A549 (cell line): ENCODE results near the gene QSOX1. TPM values are rescaled to one million over a fixed set of nuclear protein-coding genes. Genes with fewer than 3 reads are reported as not detected.

Source experiments
- ATAC-seq, 2 experiments: fragments of 200-7000 bp in 1 of 2; fragments of >200 bp in 1 of 2; cut with Nextera tagmentation in 1 of 2; cut with Tn5 transposase in 1 of 2; 3 replicates each; pipeline versions ENCODE4 v1.8.0 to v1.9.1; 2018 to 2020; ENCODE audit warnings: mild to moderate bottlenecking in 1 of 2, moderate library complexity in 1 of 2
- CTCF ChIA-PET: fragments of 300-600 bp; sonication (Branson Sonifier 250); formaldehyde crosslinking; extraction: SDS; loops from one replicate; lab custom pipeline; 2021; ENCODE audit warnings: antibody characterized with exemption, inconsistent platforms; lab: Yijun Ruan, JAX
- POLR2A ChIA-PET: fragments of 350-600 bp; formaldehyde crosslinking; extraction: SDS; loops from one replicate; lab custom pipeline; 2021; ENCODE audit warnings: antibody characterized with exemption, inconsistent platforms; lab: Yijun Ruan, JAX
- DNase-seq, 2 experiments: peaks; one replicate each; pipeline versions ENCODE4 v3.0.0 to v3.0.0-alpha.2; 2011 to 2016; ENCODE audit warnings: low read depth in 1 of 2, low spot score in 1 of 2
- FAIRE-seq: peaks from 2 replicates; lab custom pipeline; 2011; peaks lifted over from hg19 to GRCh38; lab: Jason Lieb, UNC
- H3K27ac ChIP-seq, 2 experiments: fragments of >200 bp; sonication (Bioruptor Twin); formaldehyde crosslinking; 3 replicates each; pipeline ENCODE4 v1.5.1; 2016 to 2017
- H3K4me1 ChIP-seq: fragments of >200 bp; sonication (Bioruptor Twin); formaldehyde crosslinking; 3 replicates; pipeline ENCODE4 v1.6.1; 2016
- H3K4me2 ChIP-seq: fragments of >200 bp; sonication (Bioruptor Twin); formaldehyde crosslinking; 3 replicates; pipeline ENCODE4 v1.6.1; 2016
- H3K4me3 ChIP-seq: fragments of >200 bp; sonication (Bioruptor Twin); formaldehyde crosslinking; 3 replicates; pipeline ENCODE4 v1.5.1; 2016
- H3K9me3 ChIP-seq: fragments of >200 bp; sonication (Bioruptor Twin); formaldehyde crosslinking; 3 replicates; pipeline ENCODE4 v1.6.1; 2016
- ATOH8 ChIP-seq: fragments of 250-450 bp; sonication (Bioruptor Pico); IDR thresholded peaks from 2 replicates; pipeline ENCODE4 v1.5.0; 2020; ENCODE audit warnings: low read depth, mild to moderate bottlenecking, moderate library complexity
- BHLHE40 ChIP-seq: IDR thresholded peaks from 2 replicates; pipeline ENCODE4 v1.6.1; 2012; ENCODE audit warnings: low read depth, low read length, inconsistent platforms
- CBX8 ChIP-seq: fragments of 200-600 bp; sonication (generic); IDR thresholded peaks from 2 replicates; pipeline ENCODE4 v1.6.1; 2016
- ELK1 ChIP-seq: fragments of 150-350 bp; IDR thresholded peaks from 2 replicates; pipeline ENCODE4 v1.6.1; 2014; ENCODE audit warnings: low read depth, mild to moderate bottlenecking, low read length
- EP300 ChIP-seq, 2 experiments: fragments of >200 bp; sonication (Bioruptor Twin); formaldehyde crosslinking; IDR thresholded peaks; 2 replicates in 1 of 2; 3 replicates in 1 of 2; pipeline ENCODE4 v1.6.1; 2016 to 2017
- HDAC2 ChIP-seq: fragments of 200-600 bp; sonication (generic); IDR thresholded peaks from 2 replicates; pipeline ENCODE4 v1.6.1; 2016
- HOXB5 ChIP-seq: fragments of 250-450 bp; sonication (Bioruptor Pico); IDR thresholded peaks from 2 replicates; pipeline ENCODE4 v1.5.0; 2020; ENCODE audit warnings: mild to moderate bottlenecking, moderate library complexity
- NFE2L2 ChIP-seq: fragments of 150-350 bp; conservative IDR thresholded peaks from 2 replicates; pipeline ENCODE4 v1.6.1; 2014; ENCODE audit warnings: low read length
- NPAS2 ChIP-seq: fragments of 250-450 bp; sonication (Bioruptor Pico); IDR thresholded peaks from 2 replicates; pipeline ENCODE4 v1.8.0; 2022; ENCODE audit warnings: mild to moderate bottlenecking, moderate library complexity, borderline replicate concordance
- PHF8 ChIP-seq: fragments of 200-600 bp; sonication (generic); IDR thresholded peaks from 2 replicates; pipeline ENCODE4 v1.6.1; 2016; ENCODE audit warnings: low read depth, mild to moderate bottlenecking, antibody characterized with exemption, moderate library complexity, borderline replicate concordance
- POLR2A ChIP-seq: IDR thresholded peaks from 2 replicates; pipeline ENCODE4 v1.6.1; 2012; ENCODE audit warnings: mild to moderate bottlenecking, low read length
- POLR2AphosphoS2 ChIP-seq: conservative IDR thresholded peaks from 2 replicates; pipeline ENCODE4 v1.6.1; 2012; ENCODE audit warnings: low read length, improper control_type of control experiment, inconsistent platforms
- RNF2 ChIP-seq: fragments of 200-600 bp; sonication (generic); IDR thresholded peaks from 2 replicates; pipeline ENCODE4 v1.6.1; 2016; ENCODE audit warnings: low read depth, mild to moderate bottlenecking, antibody characterized with exemption, moderate library complexity, borderline replicate concordance
- SMC3 ChIP-seq: fragments of >200 bp; sonication (Bioruptor Twin); formaldehyde crosslinking; IDR thresholded peaks from 3 replicates; pipeline ENCODE4 v1.6.1; 2018; ENCODE audit warnings: inconsistent platforms
- SREBF2 ChIP-seq: fragments of 450-650 bp; IDR thresholded peaks from 2 replicates; pipeline ENCODE4 v1.6.1; 2014; ENCODE audit warnings: mild to moderate bottlenecking, moderate library complexity
- TP53 ChIP-seq: fragments of 250-450 bp; sonication (Bioruptor Pico); IDR thresholded peaks from 2 replicates; pipeline ENCODE4 v1.5.0; 2021; ENCODE audit warnings: mild to moderate bottlenecking, moderate library complexity
- ZFP36 ChIP-seq: fragments of 450-650 bp; IDR thresholded peaks from 2 replicates; pipeline ENCODE4 v1.6.1; 2014; ENCODE audit warnings: borderline replicate concordance; ENCODE audit not compliant: partially characterized antibody
- WGBS: methylation state at CpG from one replicate; pipeline ENCODE4 v1.1.6; 2017; ENCODE audit errors: missing lambda C conversion rate; 5-methylcytosine and 5-hydroxymethylcytosine counted together
- polyA plus RNA-seq, 4 experiments: library from polyadenylated mRNA; depleted of rRNA in 3 of 4; stranded (reverse); fragments of >200 nt; fragmentation: RNase III in 1 of 4; extraction: RNeasy Plus Mini Kit Qiagen cat#74134 plus additional on column Dnase treatment in 1 of 4; gene quantifications; 2 replicates in 3 of 4; 3 replicates in 1 of 4; pipeline ENCODE4 v1.2.3, GENCODE V29; 2011 to 2017
- TF ChIP-seq, protein P1 (sequence below): fragments of >200 bp; sonication (Bioruptor Twin); formaldehyde crosslinking; IDR thresholded peaks from 3 replicates; pipeline ENCODE4 v1.6.1; 2016
- TF ChIP-seq, protein P2 (sequence below): fragments of >200 bp; sonication (Bioruptor Twin); formaldehyde crosslinking; IDR thresholded peaks from 2 replicates; pipeline ENCODE4 v1.6.1; 2016

QSOX1 gene
- polyA plus RNA-seq, 2 of the 4 experiments (the other 2 are of a cell fraction): 43.8 to 60.2 TPM

DNA sequence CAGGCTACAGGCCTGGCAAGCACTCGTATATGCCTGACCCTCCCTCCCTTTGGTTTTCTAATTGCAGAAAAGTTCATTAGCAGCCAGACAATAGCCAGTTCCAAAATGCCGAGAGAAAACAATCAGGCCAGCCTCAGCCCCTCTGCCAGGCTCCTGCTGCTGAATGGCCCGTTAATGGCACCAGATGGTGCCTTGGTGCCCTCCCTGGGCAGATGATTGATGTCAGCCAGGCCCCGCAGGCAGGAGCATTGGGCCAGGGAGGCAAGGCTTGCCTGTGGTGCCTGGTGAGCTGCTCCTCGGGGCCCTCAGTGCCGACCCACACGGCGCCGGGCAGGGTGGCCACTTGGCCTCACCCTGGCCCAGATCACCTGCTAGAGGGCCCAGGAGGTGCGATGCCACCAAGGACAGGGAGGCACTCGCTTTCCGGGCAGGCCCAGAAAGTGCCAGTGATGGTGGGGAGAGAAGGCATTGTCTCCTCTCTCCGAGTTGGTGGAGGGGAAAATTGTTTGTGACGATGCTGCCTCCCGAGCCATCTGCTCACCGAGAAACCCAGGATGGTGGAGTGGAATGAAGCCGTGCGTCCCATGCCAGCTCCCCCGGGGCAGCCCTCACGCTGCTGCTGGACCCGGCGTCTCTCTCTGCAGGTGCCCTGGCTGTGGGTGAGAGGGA, 28.1 kb downstream of the QSOX1 start:
- ChIA-PET CTCF (interaction anchor here (0.6 to 9.0 kb wide), 7 partner anchors 8 to 476 kb away, joined by 3 to 132 read pairs (median 3); no protein-coding TSS in a partner anchor), POLR2A (no interaction called here)
- no peak for ATAC-seq
- Histone ChIP-seq H3K4me2 (no peak overlapping the region), H3K4me3 (no peak overlapping the region), H3K9me3 (no peaks in the 10 kb centered on the region), H3K4me1 (no peaks in the 10 kb centered on the region), H3K27ac (no peak overlapping the region)
- DNase-seq: no peak
- no peak for TF ChIP-seq ATOH8 (CRISPR knock-in tag)
- no peak for TF ChIP-seq NFE2L2
- no peak for TF ChIP-seq POLR2AphosphoS2
- no peak for TF ChIP-seq SMC3
- no peak for TF ChIP-seq POLR2A
- no peak for TF ChIP-seq HOXB5
- TF ChIP-seq TP53: no peak
- TF ChIP-seq BHLHE40: no peak
- TF ChIP-seq, protein P1, sequence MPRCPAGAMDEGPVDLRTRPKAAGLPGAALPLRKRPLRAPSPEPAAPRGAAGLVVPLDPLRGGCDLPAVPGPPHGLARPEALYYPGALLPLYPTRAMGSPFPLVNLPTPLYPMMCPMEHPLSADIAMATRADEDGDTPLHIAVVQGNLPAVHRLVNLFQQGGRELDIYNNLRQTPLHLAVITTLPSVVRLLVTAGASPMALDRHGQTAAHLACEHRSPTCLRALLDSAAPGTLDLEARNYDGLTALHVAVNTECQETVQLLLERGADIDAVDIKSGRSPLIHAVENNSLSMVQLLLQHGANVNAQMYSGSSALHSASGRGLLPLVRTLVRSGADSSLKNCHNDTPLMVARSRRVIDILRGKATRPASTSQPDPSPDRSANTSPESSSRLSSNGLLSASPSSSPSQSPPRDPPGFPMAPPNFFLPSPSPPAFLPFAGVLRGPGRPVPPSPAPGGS: no peak
- TF ChIP-seq SREBF2: no peak
- TF ChIP-seq NPAS2 (CRISPR knock-in tag): no peak
- no peak for TF ChIP-seq EP300 (IDR thresholded peaks at IDR 0.05)
- no peak for TF ChIP-seq ZFP36
- TF ChIP-seq, protein P2, sequence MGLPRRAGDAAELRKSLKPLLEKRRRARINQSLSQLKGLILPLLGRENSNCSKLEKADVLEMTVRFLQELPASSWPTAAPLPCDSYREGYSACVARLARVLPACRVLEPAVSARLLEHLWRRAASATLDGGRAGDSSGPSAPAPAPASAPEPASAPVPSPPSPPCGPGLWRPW: no peak
- TF ChIP-seq PHF8: no peak
- 95% methylated on average over 16 of the region's 22 CpGs for WGBS
- no peak for FAIRE-seq

- ChIA-PET CTCF (interaction anchor here (0.6 to 9.0 kb wide), 4 partner anchors 15 to 315 kb away, joined by 3 to 132 read pairs (median 42); no protein-coding TSS in a partner anchor), POLR2A (no interaction called here)
- FAIRE-seq: no peak
- 87% methylated on average over 10 of the region's 10 CpGs for WGBS
- no peaks in the 10 kb centered on the region for H3K4me1 ChIP-seq
- H3K9me3 ChIP-seq: no peaks in the 10 kb centered on the region
- no peak for TF ChIP-seq CBX8
- no peak for TF ChIP-seq HDAC2
- TF ChIP-seq, all 56 proteins: peak for 0
- Histone ChIP-seq H3K4me3 (no peak overlapping the region), H3K27ac (no peak overlapping the region), H3K4me2 (no peak overlapping the region)
- ATAC-seq: no peak
- DNase-seq: no peak
These were observed 28.8 kb downstream of the QSOX1 start for GRCh38 chr1:180183426-180183825.

DNA sequence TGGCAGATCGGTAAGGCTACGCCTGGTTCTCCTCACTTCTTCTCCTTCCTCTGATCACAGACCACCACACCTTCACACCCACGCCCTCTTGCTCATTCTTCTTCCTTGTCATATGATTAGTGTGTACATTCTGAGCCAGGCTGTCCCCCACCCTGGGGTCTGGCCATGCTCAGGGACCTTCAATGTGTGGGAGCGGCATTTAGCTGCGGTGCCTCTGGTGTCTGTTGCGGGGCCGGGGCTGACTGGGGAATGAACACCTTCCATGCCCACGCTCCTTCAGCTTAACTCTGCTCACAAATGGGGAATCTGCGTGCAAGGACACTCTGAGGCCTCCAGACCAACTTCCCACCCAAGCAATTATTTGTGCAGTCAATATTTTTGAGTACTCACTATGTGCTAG, 29.4 kb downstream of the QSOX1 start:
- CTCF ChIA-PET: interaction anchor here (1.7 to 9.0 kb wide), 4 partner anchors 15 to 294 kb away, joined by 6 to 132 read pairs (median 62); no protein-coding TSS in a partner anchor
- no peaks in the 10 kb centered on the region for H3K4me1 ChIP-seq
- no peak overlapping the region for H3K4me2 ChIP-seq
- TF ChIP-seq RNF2: no peak
- no peak for TF ChIP-seq SREBF2
- no peak for TF ChIP-seq ELK1
- FAIRE-seq: no peak
- no peak for DNase-seq
- H3K4me3 ChIP-seq: no peak overlapping the region
- H3K27ac ChIP-seq: no peak overlapping the region
- ATAC-seq: no peak
- POLR2A ChIA-PET: no interaction called here
- WGBS: 94% methylated on average over 9 of the region's 9 CpGs
- H3K9me3 ChIP-seq: no peaks in the 10 kb centered on the region
